DMS79 (cell line): ENCODE data around the gene DTX2.
A peak's percentile ranks its signal among the peaks of the same experiment; 100 is the strongest.
"Not testable (repeated sequence)": the region's sequence is repeated elsewhere in the genome, so short reads cannot be mapped to it uniquely, and the experiment has no call there.

Experiments
- DNase-seq: peaks from one replicate; lab custom pipeline; 2025; lab: John Stamatoyannopoulos, UW

Gene DTX2

GRCh38 chr7:76461464-76462101 lies at the start of gene DTX2:
DTX2 (plus strand) TSS chr7:76461709; CDS start chr7:76480510, 18,801 bp downstream.
- not testable (repeated sequence) for DNase-seq

- DNase-seq: no peak
Measured at GRCh38 chr7:76412249-76412648, 49.3 kb upstream of the DTX2 start.

- DNase-seq: not testable (repeated sequence)
Measured at GRCh38 chr7:76417654-76418310, 43.7 kb upstream of the DTX2 start.

GRCh38 chr7:76421097-76421496 lies 40.4 kb upstream of the DTX2 start:
- not testable (repeated sequence) for DNase-seq

DNA sequence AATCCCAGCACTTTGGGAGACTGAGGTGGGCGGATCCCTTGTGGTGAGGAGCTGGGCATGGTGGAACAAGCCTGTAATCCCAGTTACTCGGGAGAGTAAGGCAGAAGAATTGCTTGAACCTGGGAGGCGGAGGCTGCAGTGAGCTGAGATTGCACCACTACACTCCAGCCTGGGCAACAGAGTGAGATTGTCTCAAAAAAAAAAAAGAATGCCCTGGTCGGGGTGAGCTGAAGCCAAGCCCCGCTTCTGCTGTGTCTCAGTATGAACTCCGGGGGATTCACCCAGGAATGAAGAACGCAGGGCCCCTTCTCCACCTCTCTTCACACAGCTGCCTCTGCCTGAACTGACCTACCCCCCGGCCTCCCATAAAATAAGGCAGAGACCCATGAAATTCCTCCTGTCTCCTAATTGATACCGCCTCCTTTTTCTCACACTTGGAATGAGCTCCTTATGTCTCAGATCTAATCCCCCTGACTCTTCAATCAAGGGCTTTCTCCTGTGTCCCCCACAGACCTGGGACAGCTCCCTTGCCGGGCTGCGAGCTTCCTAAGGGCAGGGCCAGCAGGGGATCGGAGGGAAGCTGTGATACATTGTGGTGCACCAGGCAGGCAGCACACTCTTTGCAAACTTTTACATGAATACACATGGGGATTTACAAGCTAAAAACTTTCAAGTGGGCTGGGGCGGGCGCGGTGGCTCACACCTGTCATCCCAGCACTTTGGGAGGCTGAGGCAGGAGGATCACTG lies 37.7 kb upstream of the DTX2 start:
- DNase-seq: no peak

DNA sequence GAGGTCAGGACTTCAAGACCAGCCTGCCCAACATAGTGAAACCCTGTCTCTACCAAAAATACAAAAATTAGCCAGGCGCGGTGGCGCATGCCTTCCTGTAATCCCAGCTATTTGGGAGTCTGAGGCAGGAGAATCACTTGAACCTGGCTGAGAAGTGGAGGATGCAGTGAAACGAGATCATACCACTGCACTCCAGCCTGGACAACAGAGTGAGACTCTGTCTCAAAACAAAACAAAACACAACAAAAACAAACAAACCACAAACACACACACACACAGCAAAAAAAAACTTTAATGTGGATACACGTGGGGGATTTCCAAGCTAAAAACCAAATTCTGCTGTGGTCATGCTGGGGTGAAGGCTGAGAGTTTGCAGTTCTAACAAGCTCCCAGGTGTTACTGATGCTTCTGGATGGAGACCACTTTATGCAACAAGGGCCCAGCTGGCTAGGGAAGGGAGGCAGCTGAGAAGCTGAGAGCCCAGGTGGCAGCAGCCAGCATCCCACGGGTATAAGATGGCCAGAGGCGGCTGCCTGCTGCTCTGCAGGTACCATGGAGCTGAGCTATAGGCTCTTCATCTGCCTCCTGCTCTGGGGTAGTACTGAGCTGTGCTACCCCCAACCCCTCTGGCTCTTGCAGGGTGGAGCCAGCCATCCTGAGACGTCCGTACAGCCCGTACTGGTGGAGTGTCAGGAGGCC lies 36.9 kb upstream of the DTX2 start, which contains the start of gene ZP3:
Gene ZP3 (plus strand): TSS at position 538 of the 699 bp plus-strand sequence. CDS start 15 bp downstream, at position 553.
- DNase-seq: peak; percentile 9

DNA sequence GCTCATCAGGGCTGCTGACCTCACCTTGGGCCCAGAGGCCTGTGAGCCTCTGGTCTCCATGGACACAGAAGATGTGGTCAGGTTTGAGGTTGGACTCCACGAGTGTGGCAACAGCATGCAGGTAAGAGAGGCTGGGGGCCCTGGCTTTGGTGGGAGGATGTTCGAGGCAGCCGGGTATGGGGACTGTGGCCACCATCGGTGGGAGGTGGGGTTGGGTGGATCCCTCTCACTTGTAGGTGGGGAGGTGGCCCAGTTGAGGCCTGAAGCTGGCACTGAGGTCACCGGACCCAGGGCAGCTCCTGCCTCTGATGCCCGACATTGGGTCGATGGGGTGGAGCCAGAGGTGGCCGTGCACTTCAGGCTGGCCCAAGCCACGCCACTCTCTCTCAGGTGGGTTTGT lies 36.4 kb upstream of the DTX2 start:
- no peak for DNase-seq

DNA sequence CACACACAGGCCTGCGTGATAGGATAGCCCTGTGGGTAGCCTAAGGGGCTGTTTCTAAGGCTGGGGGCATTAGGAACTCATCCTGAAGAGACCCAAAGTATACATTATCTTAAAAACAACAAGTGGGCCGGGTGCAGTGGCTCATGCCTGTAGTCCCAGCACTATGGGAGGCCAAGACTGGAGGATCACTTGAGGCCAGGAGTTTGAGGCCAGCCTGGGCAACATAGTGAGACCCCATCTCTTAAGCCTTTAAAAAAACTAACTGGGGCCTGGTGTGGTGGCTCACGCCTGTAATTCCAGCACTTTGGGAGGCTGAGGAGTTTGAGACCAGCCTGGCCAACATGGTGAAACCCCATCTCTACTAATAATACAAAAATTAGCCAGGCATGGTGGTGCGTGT lies 36.0 kb upstream of the DTX2 start:
- not testable (repeated sequence) for DNase-seq

DNA sequence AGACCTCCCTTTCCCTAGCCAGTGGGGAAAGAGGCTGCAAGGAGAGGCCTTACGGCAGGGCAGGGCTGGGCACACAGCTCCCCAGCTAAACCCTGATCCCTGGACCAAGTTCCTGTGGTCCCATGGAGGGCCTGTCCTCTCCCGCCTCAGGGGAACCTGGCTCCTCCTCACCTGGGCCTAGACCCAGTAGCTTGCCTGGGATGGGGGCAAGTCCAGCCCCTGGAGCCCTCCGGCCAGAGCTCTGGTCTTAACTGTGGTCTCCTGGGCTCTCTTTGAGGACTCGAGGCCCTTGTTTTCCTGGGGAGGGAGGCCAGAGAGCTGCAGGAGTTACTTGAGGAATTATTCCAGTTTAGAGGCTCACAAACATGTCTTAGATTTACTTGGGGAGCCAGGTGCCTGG lies 35.3 kb upstream of the DTX2 start:
- DNase-seq: no peak

DNA sequence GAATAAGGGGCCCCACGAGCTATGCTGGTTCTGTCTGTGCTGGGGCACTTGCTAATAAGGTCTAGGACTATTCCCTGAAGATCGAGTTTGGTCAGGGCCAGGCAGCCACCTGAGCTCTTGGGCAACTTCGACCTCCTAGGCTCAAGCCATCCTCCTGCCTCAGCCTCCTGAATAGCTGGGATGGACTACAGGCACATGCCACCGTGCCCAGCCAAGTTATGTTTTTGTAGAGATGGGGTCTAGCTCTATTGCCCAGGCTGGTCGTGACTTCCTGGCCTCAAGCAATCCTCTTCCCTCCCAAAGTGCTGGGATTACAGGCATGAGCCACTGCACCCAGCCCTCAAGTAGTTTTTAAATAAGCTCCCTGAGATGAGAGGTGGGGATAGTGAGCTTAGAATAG lies 33.9 kb upstream of the DTX2 start:
- no peak for DNase-seq

GRCh38 chr7:76428149-76428823 lies 33.2 kb upstream of the DTX2 start:
- no peak for DNase-seq

DNA sequence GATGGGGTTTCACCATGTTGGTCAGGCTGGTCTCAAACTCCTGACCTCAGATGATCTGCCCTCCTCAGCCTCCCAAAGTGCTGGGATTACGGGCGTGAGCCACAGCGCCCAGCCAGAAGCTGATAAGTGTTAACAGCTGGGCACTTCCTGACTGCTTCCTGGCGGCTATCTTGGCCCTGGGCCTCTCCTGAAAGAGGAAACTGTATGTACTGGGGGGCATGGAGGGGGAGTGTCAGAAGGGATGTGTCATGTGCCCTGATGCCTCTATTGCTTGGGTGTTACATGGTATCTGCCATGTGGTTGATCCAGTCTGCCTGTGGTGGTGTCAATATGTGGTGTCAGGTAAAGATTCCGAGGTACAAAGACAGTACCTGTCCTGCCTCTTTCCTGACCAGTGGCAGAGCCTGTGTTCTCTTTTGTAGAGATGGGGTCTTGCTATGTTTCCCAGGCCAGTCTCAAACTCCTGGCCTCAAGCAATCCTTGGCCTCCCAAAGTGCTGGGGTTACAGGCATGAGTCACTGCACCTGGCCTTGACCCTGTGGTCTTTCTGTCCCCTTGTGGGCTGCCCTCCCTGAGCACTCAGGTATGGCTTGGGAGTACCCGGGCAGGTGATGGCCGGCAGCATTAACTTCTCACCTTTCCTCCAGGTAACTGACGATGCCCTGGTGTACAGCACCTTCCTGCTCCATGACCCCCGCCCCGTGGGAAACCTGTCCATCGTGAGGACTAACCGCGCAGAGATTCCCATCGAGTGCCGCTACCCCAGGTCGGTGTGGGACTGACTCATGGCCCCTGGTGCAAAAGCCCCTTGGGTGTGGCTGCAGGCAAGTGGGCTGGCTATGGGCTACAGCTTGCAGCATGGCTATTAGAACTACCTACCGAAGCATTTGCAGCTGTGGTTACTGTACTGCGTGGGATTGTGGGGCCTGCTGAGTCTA lies 32.4 kb upstream of the DTX2 start:
- DNase-seq: no peak

GRCh38 chr7:76430211-76430610 lies 31.3 kb upstream of the DTX2 start:
- no peak for DNase-seq

DNA sequence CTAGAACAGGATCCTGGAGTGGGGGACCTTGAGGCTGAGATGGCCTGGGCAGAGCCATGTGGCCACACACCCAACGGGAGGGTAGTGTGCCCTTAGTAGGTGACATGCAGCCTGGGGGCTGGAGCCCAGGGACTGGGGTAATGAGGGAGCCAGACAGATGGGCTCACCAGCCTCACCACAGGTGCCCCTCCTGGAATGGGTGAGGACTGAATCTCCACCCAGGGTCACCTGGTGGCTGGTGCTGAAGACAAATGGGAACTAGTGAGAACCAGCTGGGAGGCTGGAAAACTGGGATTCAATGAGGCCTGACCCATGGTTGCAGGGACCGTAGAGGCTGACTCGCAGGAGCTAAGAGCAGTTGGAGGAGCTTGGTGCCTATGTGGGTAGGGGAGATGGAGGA lies 30.7 kb upstream of the DTX2 start:
- no peak for DNase-seq

- DNase-seq: peak; percentile 27
Measured at GRCh38 chr7:76437873-76438272, 23.6 kb upstream of the DTX2 start.

GRCh38 chr7:76439120-76439888 lies 22.2 kb upstream of the DTX2 start:
- DNase-seq: not testable (repeated sequence)

- not testable (repeated sequence) for DNase-seq
Measured at GRCh38 chr7:76440404-76440803, 21.1 kb upstream of the DTX2 start.

DNA sequence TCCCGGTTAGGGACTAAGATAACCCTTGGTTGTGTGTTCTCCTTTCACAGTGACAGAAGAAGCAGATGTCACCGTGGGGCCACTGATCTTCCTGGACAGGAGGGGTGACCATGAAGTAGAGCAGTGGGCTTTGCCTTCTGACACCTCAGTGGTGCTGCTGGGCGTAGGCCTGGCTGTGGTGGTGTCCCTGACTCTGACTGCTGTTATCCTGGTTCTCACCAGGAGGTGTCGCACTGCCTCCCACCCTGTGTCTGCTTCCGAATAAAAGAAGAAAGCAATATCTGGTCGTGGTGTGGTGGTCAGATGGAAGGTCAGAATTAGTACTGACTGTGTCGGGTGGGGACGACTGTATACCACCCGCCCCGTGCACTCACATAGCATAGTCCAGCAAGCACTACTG lies 19.7 kb upstream of the DTX2 start:
- DNase-seq: not testable (repeated sequence)

- DNase-seq: not testable (repeated sequence)
Measured at GRCh38 chr7:76442664-76443446, 18.7 kb upstream of the DTX2 start.
